Keratinocyte (primary cell): ENCODE data around the gene NALCN. TPM values are rescaled to one million over a fixed set of nuclear protein-coding genes. Genes with fewer than 3 reads are reported as not detected.
A peak's percentile ranks its signal among the peaks of the same experiment; 100 is the strongest.

ENCODE experiments used
- DNase-seq: peaks from one replicate; pipeline ENCODE4 v3.0.0-alpha.2; 2011; ENCODE audit warnings: low read depth, missing footprints, low spot score
- FAIRE-seq: peaks from 2 replicates; lab custom pipeline; 2011; peaks lifted over from hg19 to GRCh38; lab: Jason Lieb, UNC
- H2AFZ ChIP-seq: 2 replicates; pipeline ENCODE4 v1.6.0; 2012; ENCODE audit warnings: low read length, control low read depth, inconsistent platforms; ENCODE audit not compliant: control insufficient read depth
- H3K27ac ChIP-seq: 2 replicates; pipeline ENCODE4 v1.5.1; 2011; ENCODE audit warnings: low read length; ENCODE audit not compliant: control insufficient read depth, insufficient read depth
- H3K27me3 ChIP-seq: 3 replicates; pipeline ENCODE4 v1.6.0; 2011; ENCODE audit warnings: low read length; ENCODE audit not compliant: control insufficient read depth, insufficient read depth; ENCODE audit errors: extremely low read depth
- H3K36me3 ChIP-seq, 2 experiments: 2 replicates in 1 of 2; 3 replicates in 1 of 2; pipeline ENCODE4 v1.5.1; 2011; ENCODE audit warnings: low read length in 2 of 2, mild to moderate bottlenecking in 1 of 2; ENCODE audit not compliant: control insufficient read depth in 2 of 2, insufficient read depth in 2 of 2; ENCODE audit errors: extremely low read depth in 1 of 2
- H3K4me1 ChIP-seq: 3 replicates; pipeline ENCODE4 v1.5.1; 2011; ENCODE audit warnings: low read length; ENCODE audit not compliant: control insufficient read depth, insufficient read depth; ENCODE audit errors: extremely low read depth
- H3K4me2 ChIP-seq: 3 replicates; pipeline ENCODE4 v1.6.0; 2011; ENCODE audit warnings: low read depth, low read length; ENCODE audit not compliant: control insufficient read depth, insufficient read depth; ENCODE audit errors: extremely low read depth
- H3K4me3 ChIP-seq, 3 experiments: fragments of 200-600 bp in 1 of 3; sonication (generic) in 1 of 3; 2 replicates in 2 of 3; 3 replicates in 1 of 3; pipeline ENCODE4 v1.5.1; 2011 to 2016; ENCODE audit warnings: low read length in 3 of 3, mild to moderate bottlenecking in 3 of 3, control low read depth in 2 of 3, inconsistent platforms in 1 of 3, low read depth in 1 of 3, mixed read lengths in 1 of 3, mixed run types in 1 of 3, moderate library complexity in 1 of 3; ENCODE audit not compliant: control insufficient read depth in 2 of 3, insufficient read depth in 2 of 3; ENCODE audit errors: extremely low read depth in 1 of 3
- H3K79me2 ChIP-seq: 2 replicates; pipeline ENCODE4 v1.6.0; 2012; ENCODE audit warnings: low read length; ENCODE audit not compliant: control insufficient read depth, insufficient read depth
- H3K9ac ChIP-seq: 3 replicates; pipeline ENCODE4 v1.6.0; 2011; ENCODE audit warnings: low read length; ENCODE audit not compliant: control insufficient read depth, insufficient read depth; ENCODE audit errors: extremely low read depth
- H3K9me1 ChIP-seq: 3 replicates; pipeline ENCODE4 v1.6.0; 2011; ENCODE audit warnings: low read length; ENCODE audit not compliant: control insufficient read depth, insufficient read depth; ENCODE audit errors: extremely low read depth
- H3K9me3 ChIP-seq: 2 replicates; pipeline ENCODE4 v1.5.1; 2012; ENCODE audit warnings: low read depth, low read length; ENCODE audit not compliant: control insufficient read depth
- H4K20me1 ChIP-seq: 3 replicates; pipeline ENCODE4 v1.6.0; 2011; ENCODE audit warnings: low read length; ENCODE audit not compliant: control insufficient read depth, insufficient read depth; ENCODE audit errors: extremely low read depth
- CTCF ChIP-seq, 3 experiments: IDR thresholded peaks in 1 of 3; conservative IDR thresholded peaks in 1 of 3; optimal IDR thresholded peaks in 1 of 3; 2 replicates in 2 of 3; 3 replicates in 1 of 3; pipeline versions ENCODE3 to v1.5.1; 2011; ENCODE audit warnings: low read length in 3 of 3, mild to moderate bottlenecking in 3 of 3, moderate library complexity in 2 of 3, control low read depth in 1 of 3, inconsistent platforms in 1 of 3; ENCODE audit not compliant: insufficient read depth in 2 of 3; ENCODE audit errors: extremely low read depth in 1 of 3
- EZH2 ChIP-seq: IDR thresholded peaks from one replicate; pipeline ENCODE4 v1.6.1; 2012; ENCODE audit warnings: inconsistent platforms, mild to moderate bottlenecking, low read length, moderate library complexity
- dilution Hi-C: fragments of 300-500 bp; cut with MboI; formaldehyde crosslinking; loops from one replicate; pipeline ENCODE4 v1.7.0; 2020; ENCODE audit warnings: low sequenced_read_pairs; ENCODE audit not compliant: extremely low pct_ligation_motif_present
- polyA plus RNA-seq, 5 experiments: library from polyadenylated mRNA; depleted of rRNA in 3 of 5; stranded (reverse) in 3 of 5; stranded (forward) in 1 of 5; unstranded in 1 of 5; fragments of >200 nt; gene quantifications; 1 replicate in 1 of 5; 2 replicates in 3 of 5; 3 replicates in 1 of 5; pipeline versions ENCODE4 v1.2.1 to v1.2.3, GENCODE V29; 2011 to 2012; ENCODE audit warnings: missing spikeins in 2 of 5, low read depth in 1 of 5, low replicate concordance in 1 of 5

Gene NALCN
- polyA plus RNA-seq, 1 donor (not counting 4 experiments of a cell fraction or from before 2014, with no cell fraction given) = 0.16 TPM

DNA sequence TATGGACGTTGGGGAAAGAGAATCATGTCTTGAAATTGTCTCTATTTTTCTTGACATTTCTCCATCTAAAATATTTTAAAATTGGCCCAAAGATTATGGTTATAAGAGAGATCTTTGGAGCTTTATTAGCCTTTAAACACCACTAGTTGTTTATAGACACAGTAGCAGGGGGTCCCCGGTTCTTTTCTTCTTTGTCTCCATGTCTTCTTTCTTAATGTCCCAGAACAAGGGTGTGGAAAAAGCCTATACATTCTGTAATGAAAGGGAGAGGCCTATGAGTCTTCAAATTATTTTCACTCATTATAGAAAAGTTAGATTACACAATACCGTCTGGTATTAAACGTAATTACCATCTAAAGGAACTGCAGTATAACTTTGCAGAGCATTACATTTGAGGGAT is 300.0 kb downstream of the NALCN start:
- TF ChIP-seq EZH2 (no peak), CTCF (optimal IDR thresholded peaks at IDR 0.05 in 1 of 3, IDR thresholded peaks at IDR 0.05 in 1 of 3, conservative IDR thresholded peaks at IDR 0.05 in 1 of 3; ENCODE audit: extremely low read depth in 1 of 3, insufficient read depth in 2 of 3, low read length in 3 of 3) (no peak)
- Histone ChIP-seq H3K79me2 (no peaks in the 10 kb centered on the region), H3K4me3 (no peak overlapping the region), H3K4me1 (no peaks in the 10 kb centered on the region), H4K20me1 (no peaks in the 10 kb centered on the region), H3K9me3 (no peaks in the 10 kb centered on the region), H3K27me3 (no peaks in the 10 kb centered on the region), H3K9me1 (no peaks in the 10 kb centered on the region), H3K36me3 (no peaks in the 10 kb centered on the region), H3K9ac (no peak overlapping the region), H3K4me2 (no peak overlapping the region), H3K27ac (no peak overlapping the region), H2AFZ (no peak overlapping the region)
- FAIRE-seq (no peak), DNase-seq (no peak)
- dilution Hi-C loops = no loop called here

DNA sequence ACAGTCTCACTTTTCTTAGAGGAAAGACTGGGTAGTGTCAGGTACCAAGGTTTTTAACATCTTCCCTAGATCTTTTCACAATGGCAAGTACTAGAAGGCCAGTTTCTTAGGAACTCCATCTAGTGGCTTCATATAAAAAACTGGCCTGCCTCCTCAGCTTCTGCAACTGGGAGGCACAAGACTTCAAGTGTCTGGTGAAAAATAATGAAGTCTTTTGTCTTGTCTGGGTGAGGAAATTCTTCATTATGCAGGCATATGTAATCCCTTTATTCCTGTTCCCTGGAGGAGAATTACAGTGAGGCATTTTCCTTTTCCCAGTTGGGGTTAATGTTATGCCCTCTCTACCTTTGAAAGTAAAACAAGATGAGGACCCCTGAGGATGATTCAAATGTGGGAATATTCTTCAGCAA is 300.5 kb downstream of the NALCN start:
- no peaks in the 10 kb centered on the region for H3K4me1 ChIP-seq
- no peaks in the 10 kb centered on the region for H3K79me2 ChIP-seq
- no peak overlapping the region for H2AFZ ChIP-seq
- H3K36me3 ChIP-seq = no peaks in the 10 kb centered on the region
- no peak for DNase-seq
- H3K9me3 ChIP-seq = no peaks in the 10 kb centered on the region
- H3K4me3 ChIP-seq = no peak overlapping the region
- FAIRE-seq = no peak
- no peaks in the 10 kb centered on the region for H4K20me1 ChIP-seq
- no peak overlapping the region for H3K27ac ChIP-seq
- no peaks in the 10 kb centered on the region for H3K9me1 ChIP-seq
- no peaks in the 10 kb centered on the region for H3K27me3 ChIP-seq
- no peak overlapping the region for H3K4me2 ChIP-seq
- no peak overlapping the region for H3K9ac ChIP-seq
- TF ChIP-seq CTCF (optimal IDR thresholded peaks at IDR 0.05 in 1 of 3, IDR thresholded peaks at IDR 0.05 in 1 of 3, conservative IDR thresholded peaks at IDR 0.05 in 1 of 3; ENCODE audit: extremely low read depth in 1 of 3, insufficient read depth in 2 of 3, low read length in 3 of 3) (peak in 1 of 3 experiments; percentile 23), EZH2 (no peak)
- dilution Hi-C loops = no loop called here
